A549 (cell line): ENCODE results near the gene ANKRD18B.
"Not testable (repeated sequence)": the region's sequence is repeated elsewhere in the genome, so short reads cannot be mapped to it uniquely, and the experiment has no call there.

ENCODE experiments used
- CEBPB ChIP-seq, 2 experiments: fragments of >200 bp in 1 of 2; sonication (Bioruptor Twin) in 1 of 2; formaldehyde crosslinking in 1 of 2; IDR thresholded peaks; 2 replicates each; pipeline ENCODE4 v1.6.1; 2012 to 2016
- CTCF ChIP-seq: fragments of >200 bp; sonication (Bioruptor Twin); formaldehyde crosslinking; IDR thresholded peaks from 3 replicates; pipeline ENCODE4 v1.5.1; 2016
- EP300 ChIP-seq, 2 experiments: fragments of >200 bp; sonication (Bioruptor Twin); formaldehyde crosslinking; IDR thresholded peaks; 2 replicates in 1 of 2; 3 replicates in 1 of 2; pipeline ENCODE4 v1.6.1; 2016 to 2017
- FOXS1 ChIP-seq: fragments of 250-450 bp; sonication (Bioruptor Pico); IDR thresholded peaks from 2 replicates; pipeline ENCODE4 v1.5.0; 2020; ENCODE audit warnings: mild to moderate bottlenecking, moderate library complexity
- HOXA7 ChIP-seq: fragments of 250-450 bp; sonication (Bioruptor Pico); IDR thresholded peaks from 2 replicates; pipeline ENCODE4 v1.5.0; 2020; ENCODE audit warnings: mild to moderate bottlenecking, moderate library complexity
- PHF8 ChIP-seq: fragments of 200-600 bp; sonication (generic); IDR thresholded peaks from 2 replicates; pipeline ENCODE4 v1.6.1; 2016; ENCODE audit warnings: low read depth, mild to moderate bottlenecking, antibody characterized with exemption, moderate library complexity, borderline replicate concordance
- REST ChIP-seq: fragments of 200-600 bp; sonication (generic); IDR thresholded peaks from 2 replicates; pipeline ENCODE4 v1.6.1; 2016; ENCODE audit warnings: antibody characterized with exemption, mild to moderate bottlenecking, moderate library complexity
- SREBF2 ChIP-seq: fragments of 450-650 bp; IDR thresholded peaks from 2 replicates; pipeline ENCODE4 v1.6.1; 2014; ENCODE audit warnings: mild to moderate bottlenecking, moderate library complexity

- not testable (repeated sequence) for TF ChIP-seq PHF8; CTCF; HOXA7 (CRISPR knock-in tag); REST; CEBPB (IDR thresholded peaks at IDR 0.05); FOXS1 (CRISPR knock-in tag); SREBF2; EP300 (IDR thresholded peaks at IDR 0.05)
These were observed 21.7 kb downstream of the ANKRD18B start for GRCh38 chr9:33545715-33546114.
